Measurements from ENCODE around the gene CHRDL2.

CHRDL2 gene

GRCh38 chr11:74685338-74685737 is 45.9 kb downstream of the CHRDL2 start:
- Histone ChIP-seq H3K9me3 (ENCODE audit: low read length) (no peaks in the 10 kb centered on the region), H3K27me3 (ENCODE audit: insufficient read depth, low read length) (0 out of 2 replicates have a peak, but pooled peaks cover 8% of the 10 kb centered on the region), H3K9ac (ENCODE audit: low read length) (no peak overlapping the region), H3F3A (ENCODE audit: insufficient read depth, low read length) (no peaks in the 10 kb centered on the region), H3K4me2 (ENCODE audit: low read length) (no peak overlapping the region), H3K4me3 (ENCODE audit: low read depth, low read length, poor library complexity, severe bottlenecking) (no peak overlapping the region), H3K9me2 (ENCODE audit: low read depth, low read length) (no peaks in the 10 kb centered on the region), H3K36me3 (ENCODE audit: insufficient read depth, low read length) (no peaks in the 10 kb centered on the region), H3K4me1 (ENCODE audit: insufficient read depth, low read length, severe bottlenecking) (no peaks in the 10 kb centered on the region), H3K79me2 (ENCODE audit: insufficient read depth, low read length) (no peaks in the 10 kb centered on the region), H4K20me1 (ENCODE audit: insufficient read depth, low read length) (no peaks in the 10 kb centered on the region), H3K27ac (ENCODE audit: low read depth, low read length, poor library complexity, severe bottlenecking) (no peak overlapping the region), H2AFZ (ENCODE audit: low read length) (no peak overlapping the region)
- TF ChIP-seq CTCF (IDR thresholded peaks at IDR 0.05; ENCODE audit: low read length) (no peak), EZH2 (IDR thresholded peaks at IDR 0.05; ENCODE audit: borderline replicate concordance, low read length) (no peak)

GRCh38 chr11:74684661-74685060 is 46.6 kb downstream of the CHRDL2 start:
- H3F3A ChIP-seq (ENCODE audit: insufficient read depth, low read length), result no peaks in the 10 kb centered on the region
- H3K36me3 ChIP-seq (ENCODE audit: insufficient read depth, low read length), result no peaks in the 10 kb centered on the region
- H3K79me2 ChIP-seq (ENCODE audit: insufficient read depth, low read length), result no peaks in the 10 kb centered on the region
- H3K9ac ChIP-seq (ENCODE audit: low read length), result no peak overlapping the region
- peaks cover 11% of the 10 kb centered on the region; the same call in 1 of the 2 replicates for H3K27me3 ChIP-seq (ENCODE audit: insufficient read depth, low read length)
- H3K27ac ChIP-seq (ENCODE audit: low read depth, low read length, poor library complexity, severe bottlenecking), result no peak overlapping the region
- TF ChIP-seq EZH2 (IDR thresholded peaks at IDR 0.05; ENCODE audit: borderline replicate concordance, low read length), result no peak
- no peak for TF ChIP-seq CTCF (IDR thresholded peaks at IDR 0.05; ENCODE audit: low read length)
- H3K4me3 ChIP-seq (ENCODE audit: low read depth, low read length, poor library complexity, severe bottlenecking), result no peak overlapping the region
- H4K20me1 ChIP-seq (ENCODE audit: insufficient read depth, low read length), result no peaks in the 10 kb centered on the region
- no peak overlapping the region for H2AFZ ChIP-seq (ENCODE audit: low read length)
- no peaks in the 10 kb centered on the region for H3K4me1 ChIP-seq (ENCODE audit: insufficient read depth, low read length, severe bottlenecking)
- no peak overlapping the region for H3K4me2 ChIP-seq (ENCODE audit: low read length)
- H3K9me3 ChIP-seq (ENCODE audit: low read length), result no peaks in the 10 kb centered on the region
- H3K9me2 ChIP-seq (ENCODE audit: low read depth, low read length), result no peaks in the 10 kb centered on the region

- Histone ChIP-seq H3K27ac (ENCODE audit: low read depth, low read length, poor library complexity, severe bottlenecking) (no peak overlapping the region), H3K9me2 (ENCODE audit: low read depth, low read length) (no peaks in the 10 kb centered on the region), H2AFZ (ENCODE audit: low read length) (no peak overlapping the region), H3F3A (ENCODE audit: insufficient read depth, low read length) (no peaks in the 10 kb centered on the region), H4K20me1 (ENCODE audit: insufficient read depth, low read length) (no peaks in the 10 kb centered on the region), H3K9me3 (ENCODE audit: low read length) (no peaks in the 10 kb centered on the region), H3K36me3 (ENCODE audit: insufficient read depth, low read length) (no peaks in the 10 kb centered on the region), H3K4me3 (ENCODE audit: low read depth, low read length, poor library complexity, severe bottlenecking) (no peak overlapping the region), H3K9ac (ENCODE audit: low read length) (no peak overlapping the region), H3K4me2 (ENCODE audit: low read length) (no peak overlapping the region), H3K27me3 (ENCODE audit: insufficient read depth, low read length) (peaks cover 14% of the 10 kb centered on the region; the same call in 1 of the 2 replicates), H3K79me2 (ENCODE audit: insufficient read depth, low read length) (no peaks in the 10 kb centered on the region), H3K4me1 (ENCODE audit: insufficient read depth, low read length, severe bottlenecking) (no peaks in the 10 kb centered on the region)
- no peak for TF ChIP-seq EZH2 (IDR thresholded peaks at IDR 0.05; ENCODE audit: borderline replicate concordance, low read length)
- TF ChIP-seq CTCF (IDR thresholded peaks at IDR 0.05; ENCODE audit: low read length), result no peak
Observed at GRCh38 chr11:74683941-74684481, 47.2 kb downstream of the CHRDL2 start.

Data from OCI-LY1 (cell line).